NCI-H748 treated with DMSO at 0.1 percent for 48 hours (cell line): Measurements from ENCODE around the gene PROZ.
"Not testable (repeated sequence)": the region's sequence is repeated elsewhere in the genome, so short reads cannot be mapped to it uniquely, and the experiment has no call there.

Experiments
- DNase-seq: peaks from one replicate; lab custom pipeline; 2025; lab: John Stamatoyannopoulos, UW

The PROZ gene

DNA sequence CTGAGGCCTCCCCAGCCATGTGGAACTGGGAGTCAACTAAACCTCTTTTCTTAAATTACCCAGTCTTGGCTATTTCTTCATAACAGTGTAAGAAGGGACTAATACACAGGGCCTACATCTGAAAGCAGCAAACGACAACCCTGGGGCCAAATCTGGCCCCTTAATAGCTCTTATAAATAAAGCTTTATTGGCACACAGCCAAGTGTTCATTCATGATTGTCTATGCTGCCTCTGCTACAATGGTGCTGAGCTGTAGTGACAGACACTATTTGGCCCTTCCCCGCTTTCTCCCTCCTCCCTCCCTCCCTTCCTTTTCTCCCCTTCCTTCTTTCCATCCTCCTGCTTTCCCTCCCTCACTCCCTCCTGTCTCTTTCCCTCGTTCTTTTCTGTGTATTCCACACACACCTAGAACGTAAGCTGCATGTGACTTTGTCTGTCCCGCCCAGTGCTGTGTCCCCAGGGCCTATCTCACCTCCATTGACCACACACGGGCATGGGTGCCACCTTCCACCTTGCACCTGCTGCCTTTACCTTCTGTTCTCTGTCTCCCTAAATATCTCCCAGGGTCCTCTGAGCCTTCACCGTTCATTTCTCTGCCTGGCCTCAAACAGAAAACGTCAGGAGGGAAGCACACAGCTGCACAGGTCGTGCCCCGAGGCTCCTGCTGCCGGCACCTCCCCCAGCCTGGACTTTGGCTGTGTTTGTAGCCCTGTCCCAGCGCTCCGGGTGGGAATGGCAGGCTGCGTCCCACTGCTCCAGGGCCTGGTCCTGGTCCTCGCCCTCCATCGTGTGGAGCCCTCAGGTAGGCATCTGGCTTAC, at the start of gene PROZ:
Gene PROZ, plus strand, starts transcription at position 720 of the 819 bp plus-strand sequence. Its CDS starts 13 bp downstream, at position 733.
- no peak for DNase-seq

DNA sequence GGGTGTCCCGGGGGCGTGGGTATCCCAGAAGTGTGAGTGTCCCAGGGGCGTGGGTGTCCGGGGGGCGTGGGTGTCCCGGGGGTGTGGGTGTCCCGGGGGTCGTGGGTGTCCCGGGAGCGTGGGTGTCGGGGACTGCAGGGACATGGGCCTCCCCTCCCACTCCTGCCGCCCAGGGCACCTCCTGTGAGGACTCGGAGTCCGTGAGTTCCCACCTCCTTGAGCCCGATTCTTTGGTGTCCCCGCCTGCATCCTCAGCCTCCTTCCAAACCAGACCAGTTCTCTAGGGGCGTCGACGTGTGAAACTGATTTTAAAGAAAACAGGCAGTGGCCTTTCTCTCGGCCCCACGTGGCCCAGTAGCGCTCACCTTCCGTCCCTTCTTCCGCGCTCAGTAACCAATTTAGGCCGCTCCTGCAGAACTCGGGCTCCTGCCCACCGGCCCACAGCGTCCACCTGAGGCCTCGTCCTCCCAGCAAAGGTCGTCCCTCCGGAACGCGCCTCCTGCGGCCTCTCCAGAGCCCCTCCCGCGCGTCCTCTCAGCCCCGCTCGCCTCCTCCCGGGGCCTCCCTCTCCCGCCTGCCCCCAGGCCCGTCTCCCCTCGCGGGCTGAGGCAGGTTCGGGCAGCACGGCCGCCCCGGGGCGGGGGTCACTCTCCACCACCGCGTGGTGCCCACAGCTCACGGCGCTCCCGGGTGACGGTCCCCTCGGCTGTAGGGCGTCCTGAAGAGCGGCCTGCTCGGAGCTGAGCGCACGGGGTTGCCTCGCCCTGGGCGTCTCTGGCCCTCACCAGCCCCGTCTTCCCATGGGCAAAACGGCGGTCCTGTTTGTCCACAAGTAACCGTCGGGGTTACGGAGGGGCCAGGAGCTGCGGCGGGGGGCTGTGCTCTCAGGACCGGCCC, 49.0 kb upstream of the PROZ start:
- no peak for DNase-seq

DNA sequence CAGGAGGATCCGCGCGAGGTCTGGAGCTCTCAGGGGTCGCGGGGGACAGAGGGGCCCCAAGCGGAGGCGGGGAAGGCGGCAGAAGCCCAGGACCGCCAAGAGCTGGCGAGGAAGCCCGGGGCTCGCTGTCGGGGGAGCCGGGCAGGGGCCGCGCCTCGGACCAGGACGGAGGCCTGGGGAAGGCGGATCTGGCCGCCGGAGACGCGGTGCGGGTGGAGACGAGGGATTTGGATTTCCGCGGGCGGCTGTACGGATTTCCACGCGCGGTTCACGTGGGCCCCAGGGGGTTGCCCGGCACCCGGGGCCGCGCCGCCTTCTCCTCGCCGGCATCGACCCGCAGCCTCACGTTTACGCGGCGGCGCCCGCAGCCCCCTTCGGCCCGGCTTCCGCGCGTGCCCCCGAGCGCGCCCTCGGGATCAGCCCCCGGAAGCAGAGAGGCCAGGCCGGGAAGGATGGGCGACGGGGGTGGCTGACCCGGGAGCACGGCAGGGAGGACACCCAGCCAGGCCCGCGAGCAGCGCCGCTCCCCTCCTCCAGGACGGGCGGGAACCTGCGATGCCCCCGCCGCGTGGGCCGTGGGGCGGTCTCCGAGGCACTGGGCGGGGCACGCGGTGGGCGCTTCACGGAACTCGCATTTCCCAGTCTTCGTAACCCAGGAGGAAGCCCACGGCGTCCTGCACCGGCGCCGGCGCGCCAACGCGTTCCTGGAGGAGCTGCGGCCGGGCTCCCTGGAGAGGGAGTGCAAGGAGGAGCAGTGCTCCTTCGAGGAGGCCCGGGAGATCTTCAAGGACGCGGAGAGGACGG, 48.2 kb upstream of the PROZ start:
- no peak for DNase-seq

DNA sequence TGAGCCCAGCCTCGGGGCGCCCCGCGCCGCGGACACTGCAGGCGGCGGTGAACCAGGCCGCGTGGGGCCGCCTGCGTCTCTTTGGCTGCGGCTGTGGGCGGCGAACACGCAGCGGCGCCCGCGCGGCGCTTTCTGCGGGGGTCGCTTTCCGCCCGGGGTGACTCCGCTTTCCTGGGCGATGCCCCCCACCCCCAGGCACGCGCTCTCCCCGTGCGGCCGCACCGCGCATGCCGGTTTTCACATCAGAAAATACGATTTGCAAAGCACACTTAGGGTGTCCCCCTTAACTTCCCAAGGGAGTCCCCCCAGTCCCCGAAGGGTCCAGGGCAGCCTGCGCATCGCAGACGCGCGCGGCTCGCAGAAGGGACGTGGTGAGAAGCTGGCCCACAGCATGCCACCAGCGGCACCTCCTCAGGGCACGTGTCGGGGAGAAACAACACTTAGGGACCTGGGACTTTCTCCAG, 47.6 kb upstream of the PROZ start:
- no peak for DNase-seq

DNA sequence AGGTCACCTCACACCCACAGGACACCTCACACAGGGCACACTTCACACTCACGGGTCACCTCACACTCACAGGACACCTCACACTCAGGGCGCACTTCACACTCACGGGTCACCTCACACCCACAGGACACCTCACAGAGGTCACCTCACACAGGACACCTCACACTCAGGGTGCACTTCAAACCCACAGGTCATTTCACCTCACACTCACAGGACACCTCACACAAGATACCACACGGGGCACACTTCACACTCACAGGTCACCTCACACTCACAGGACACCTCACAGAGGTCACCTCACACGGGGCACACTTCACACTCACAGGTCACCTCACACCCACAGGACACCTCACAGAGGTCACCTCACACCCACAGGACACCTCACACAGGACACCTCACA, 46.6 kb upstream of the PROZ start:
- DNase-seq = not testable (repeated sequence)

GRCh38 chr13:113112475-113112874, 46.0 kb upstream of the PROZ start:
- not testable (repeated sequence) for DNase-seq

DNA sequence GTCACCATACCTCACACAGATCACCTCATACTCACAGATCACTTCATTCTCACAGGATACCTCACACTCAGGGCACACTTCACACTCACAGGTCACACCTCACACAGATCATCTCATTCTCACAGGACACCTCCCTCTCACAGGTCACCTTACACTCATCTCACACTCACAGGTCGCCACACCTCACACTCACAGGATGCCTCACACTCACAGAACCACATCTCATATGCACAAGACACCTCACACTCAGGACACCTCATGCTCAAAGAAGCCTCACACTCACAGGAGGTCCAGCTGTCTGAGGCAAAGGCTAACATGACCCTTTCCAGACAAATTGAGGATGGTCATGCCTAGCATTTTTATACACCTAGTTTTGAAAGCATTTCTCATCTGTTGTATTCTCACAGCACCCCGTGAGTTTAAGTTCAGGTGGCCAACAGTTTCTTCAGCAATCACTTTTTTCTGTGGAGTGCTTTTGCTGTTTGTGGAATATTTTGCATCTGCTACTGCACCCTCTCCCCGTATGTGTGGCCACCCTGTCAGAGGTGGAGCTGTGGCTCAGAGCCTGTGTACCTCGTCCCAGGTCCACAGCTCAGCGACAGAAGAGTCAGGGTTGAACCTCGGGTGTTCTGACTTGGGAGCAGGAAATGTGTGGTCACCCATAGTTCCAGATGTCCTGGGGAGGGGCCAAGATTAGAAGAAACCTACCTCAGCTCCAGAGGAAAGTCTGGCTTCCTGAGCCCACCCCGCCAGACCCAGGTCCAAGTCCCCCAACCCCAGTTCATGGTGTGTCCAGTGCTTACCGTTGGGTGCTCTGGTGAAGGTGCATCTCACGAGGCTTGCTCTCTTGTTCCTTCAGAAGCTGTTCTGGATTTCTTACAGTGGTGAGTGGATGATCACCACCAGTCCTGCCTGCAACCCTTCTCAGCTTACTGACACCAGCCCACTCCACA, 45.3 kb upstream of the PROZ start:
- DNase-seq = no peak

DNA sequence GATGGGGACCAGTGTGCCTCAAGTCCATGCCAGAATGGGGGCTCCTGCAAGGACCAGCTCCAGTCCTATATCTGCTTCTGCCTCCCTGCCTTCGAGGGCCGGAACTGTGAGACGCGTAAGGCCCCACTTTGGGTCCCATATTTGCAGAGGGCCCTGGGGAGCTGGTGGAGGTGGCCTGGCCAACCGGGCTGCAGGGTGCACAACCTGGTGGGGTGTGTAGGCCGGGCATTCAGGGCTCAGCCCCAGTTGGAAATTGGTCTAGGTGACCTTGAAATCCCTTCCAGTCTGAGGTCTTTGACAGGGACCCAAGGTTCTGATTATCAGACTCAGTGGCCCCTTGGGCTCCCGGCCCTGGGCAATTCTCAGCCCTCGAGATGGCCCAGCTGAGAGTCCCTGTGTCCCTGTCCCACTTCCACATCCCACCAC, 44.6 kb upstream of the PROZ start:
- DNase-seq = no peak

GRCh38 chr13:113114511-113115362, 43.7 kb upstream of the PROZ start:
- DNase-seq = no peak

DNA sequence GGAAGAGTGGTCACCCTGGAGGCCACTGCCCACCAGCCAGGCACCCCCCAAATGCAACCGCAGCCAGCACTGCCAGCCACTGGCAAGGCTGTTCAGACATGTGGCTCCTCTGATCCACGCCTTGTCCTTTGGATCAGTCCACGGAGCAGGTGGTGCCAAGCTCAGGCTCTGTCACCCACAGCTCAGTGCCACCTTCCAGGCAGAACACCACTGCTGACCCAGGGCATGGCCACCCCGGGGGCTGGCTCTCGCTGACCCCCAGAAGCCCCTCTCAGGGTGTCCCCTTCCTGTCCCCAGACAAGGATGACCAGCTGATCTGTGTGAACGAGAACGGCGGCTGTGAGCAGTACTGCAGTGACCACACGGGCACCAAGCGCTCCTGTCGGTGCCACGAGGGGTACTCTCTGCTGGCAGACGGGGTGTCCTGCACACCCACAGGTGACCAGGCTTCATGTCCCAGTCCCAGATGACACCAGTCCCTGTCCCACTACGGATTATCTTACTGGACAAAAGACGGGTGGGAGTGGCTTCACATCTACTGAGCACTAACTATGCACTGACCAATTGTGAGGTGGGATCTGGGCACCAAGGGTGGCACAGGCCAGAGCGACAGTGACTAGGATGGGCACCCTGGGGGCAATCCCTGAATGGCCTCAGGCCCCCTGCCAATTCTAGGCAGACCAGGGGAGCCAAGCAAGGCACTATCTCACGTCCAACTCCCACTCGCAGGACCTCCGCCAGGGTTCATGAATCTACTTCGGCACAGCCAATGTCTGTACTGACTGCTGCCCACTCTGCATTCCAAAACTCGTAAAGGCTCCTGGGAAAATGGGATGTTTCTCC, 42.9 kb upstream of the PROZ start:
- no peak for DNase-seq

GRCh38 chr13:113116206-113116800, 42.1 kb upstream of the PROZ start:
- no peak for DNase-seq

DNA sequence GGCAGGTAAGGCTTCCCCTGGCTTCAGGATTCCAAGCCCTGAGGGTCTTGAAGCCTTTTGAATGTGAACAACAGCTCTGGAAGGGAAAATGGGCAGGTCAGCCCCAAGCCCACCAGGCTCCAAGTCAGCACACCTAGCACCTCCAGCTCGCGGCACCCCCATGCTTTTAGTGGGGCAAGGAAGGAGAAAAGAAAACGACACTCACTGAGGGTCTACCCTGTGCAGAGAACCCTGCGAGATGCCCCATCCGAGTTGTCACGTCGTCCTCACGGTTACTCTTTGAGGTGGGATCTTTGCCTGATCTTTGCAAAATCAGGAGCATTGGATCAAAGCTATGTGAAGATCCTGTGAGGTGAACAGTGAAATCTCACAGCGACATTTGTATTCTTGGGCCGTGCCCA, 41.6 kb upstream of the PROZ start:
- DNase-seq = no peak

- DNase-seq = no peak
Measured at GRCh38 chr13:113117335-113117872, 41.0 kb upstream of the PROZ start.

DNA sequence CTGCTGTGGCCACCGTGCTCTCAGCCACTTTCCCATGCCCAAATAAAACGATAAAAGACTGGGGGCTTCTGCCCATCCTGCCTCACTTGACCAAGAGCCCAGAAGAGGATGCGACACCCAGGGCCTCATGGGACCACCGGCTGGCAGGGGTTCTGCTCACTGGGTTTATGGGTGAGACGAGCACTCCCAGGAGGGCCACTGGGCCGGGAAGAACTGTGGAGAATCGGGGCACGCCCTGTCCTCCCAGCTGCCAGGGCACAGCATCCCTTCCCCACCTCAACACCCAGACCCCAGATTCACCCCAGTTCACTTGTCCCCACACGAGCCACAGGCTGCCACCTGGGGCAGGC, 40.6 kb upstream of the PROZ start:
- no peak for DNase-seq

DNA sequence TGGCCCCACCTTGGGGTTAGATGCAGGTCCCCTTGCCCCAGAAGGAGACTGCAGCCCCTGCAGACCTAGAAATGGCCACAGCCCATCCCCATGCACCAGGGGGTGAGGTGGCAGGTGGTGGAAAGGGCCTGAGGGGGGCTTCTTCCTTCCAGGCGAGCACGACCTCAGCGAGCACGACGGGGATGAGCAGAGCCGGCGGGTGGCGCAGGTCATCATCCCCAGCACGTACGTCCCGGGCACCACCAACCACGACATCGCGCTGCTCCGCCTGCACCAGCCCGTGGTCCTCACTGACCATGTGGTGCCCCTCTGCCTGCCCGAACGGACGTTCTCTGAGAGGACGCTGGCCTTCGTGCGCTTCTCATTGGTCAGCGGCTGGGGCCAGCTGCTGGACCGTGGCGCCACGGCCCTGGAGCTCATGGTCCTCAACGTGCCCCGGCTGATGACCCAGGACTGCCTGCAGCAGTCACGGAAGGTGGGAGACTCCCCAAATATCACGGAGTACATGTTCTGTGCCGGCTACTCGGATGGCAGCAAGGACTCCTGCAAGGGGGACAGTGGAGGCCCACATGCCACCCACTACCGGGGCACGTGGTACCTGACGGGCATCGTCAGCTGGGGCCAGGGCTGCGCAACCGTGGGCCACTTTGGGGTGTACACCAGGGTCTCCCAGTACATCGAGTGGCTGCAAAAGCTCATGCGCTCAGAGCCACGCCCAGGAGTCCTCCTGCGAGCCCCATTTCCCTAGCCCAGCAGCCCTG, 40.0 kb upstream of the PROZ start:
- no peak for DNase-seq

DNA sequence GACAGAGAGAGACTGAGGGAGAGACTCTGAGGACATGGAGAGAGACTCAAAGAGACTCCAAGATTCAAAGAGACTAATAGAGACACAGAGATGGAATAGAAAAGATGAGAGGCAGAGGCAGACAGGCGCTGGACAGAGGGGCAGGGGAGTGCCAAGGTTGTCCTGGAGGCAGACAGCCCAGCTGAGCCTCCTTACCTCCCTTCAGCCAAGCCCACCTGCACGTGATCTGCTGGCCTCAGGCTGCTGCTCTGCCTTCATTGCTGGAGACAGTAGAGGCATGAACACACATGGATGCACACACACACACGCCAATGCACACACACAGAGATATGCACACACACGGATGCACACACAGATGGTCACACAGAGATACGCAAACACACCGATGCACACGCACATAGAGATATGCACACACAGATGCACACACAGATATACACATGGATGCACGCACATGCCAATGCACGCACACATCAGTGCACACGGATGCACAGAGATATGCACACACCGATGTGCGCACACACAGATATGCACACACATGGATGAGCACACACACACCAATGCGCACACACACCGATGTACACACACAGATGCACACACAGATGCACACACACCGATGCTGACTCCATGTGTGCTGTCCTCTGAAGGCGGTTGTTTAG, 39.2 kb upstream of the PROZ start:
- DNase-seq = no peak

DNA sequence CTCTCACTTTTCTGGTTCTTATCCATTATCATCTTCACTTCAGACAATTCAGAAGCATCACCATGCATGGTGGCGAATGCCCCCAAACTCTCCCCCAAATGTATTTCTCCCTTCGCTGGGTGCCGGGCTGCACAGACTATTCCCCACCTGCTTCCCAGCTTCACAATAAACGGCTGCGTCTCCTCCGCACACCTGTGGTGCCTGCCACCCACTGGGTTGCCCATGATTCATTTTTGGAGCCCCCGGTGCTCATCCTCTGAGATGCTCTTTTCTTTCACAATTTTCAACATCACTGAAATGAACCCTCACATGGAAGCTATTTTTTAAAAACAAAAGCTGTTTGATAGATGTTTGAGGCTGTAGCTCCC, 38.6 kb upstream of the PROZ start:
- DNase-seq = no peak
